H1 (cell line): ENCODE results near the gene NPFF. TPM values are rescaled to one million over a fixed set of nuclear protein-coding genes. Genes with fewer than 3 reads are reported as not detected.

Source experiments
- CTCF ChIP-seq, 3 experiments: IDR thresholded peaks; 1 replicate in 2 of 3; 2 replicates in 1 of 3; pipeline versions ENCODE4 v1.5.1 to v1.6.1; 2011; ENCODE audit warnings: low read length in 3 of 3, mild to moderate bottlenecking in 3 of 3, inconsistent platforms in 2 of 3, low read depth in 1 of 3, moderate library complexity in 1 of 3; ENCODE audit not compliant: insufficient read depth in 1 of 3; ENCODE audit errors: control extremely low read depth in 1 of 3
- GABPA ChIP-seq: IDR thresholded peaks from 2 replicates; pipeline ENCODE4 v1.6.1; 2011; ENCODE audit warnings: mild to moderate bottlenecking, low read length, moderate library complexity, borderline replicate concordance; ENCODE audit not compliant: insufficient read depth
- GTF2F1 ChIP-seq: IDR thresholded peaks from 2 replicates; pipeline ENCODE4 v1.6.1; 2012; ENCODE audit warnings: low read depth, low read length, improper control_type of control experiment, borderline replicate concordance
- TEAD4 ChIP-seq: IDR thresholded peaks from 2 replicates; pipeline ENCODE4 v1.6.1; 2012; ENCODE audit warnings: low read depth, low read length, inconsistent platforms, mixed read lengths
- ZNF274 ChIP-seq: IDR thresholded peaks from 2 replicates; pipeline ENCODE4 v1.7.0; 2012; ENCODE audit warnings: low read length, borderline replicate concordance; ENCODE audit errors: extremely low read depth
- polyA plus RNA-seq, 7 experiments: library from polyadenylated mRNA; depleted of rRNA in 3 of 7; stranded (reverse) in 5 of 7; unstranded in 2 of 7; fragments of >200 nt in 5 of 7; fragments of 200-250 nt in 2 of 7; gene quantifications; 1 replicate in 5 of 7; 2 replicates in 1 of 7; 4 replicates in 1 of 7; pipeline versions ENCODE4 v1.2.1 to v1.2.3, GENCODE V29; 2011 to 2013; ENCODE audit warnings: missing spikeins in 2 of 7, mixed read lengths in 2 of 7
- total RNA-seq: library from RNA; stranded (reverse); fragmentation: NEBNext Ultra II Directional; extraction: Animal tissue kit (Norgen Biotek cat#: 25700); gene quantifications from 2 replicates; pipeline ENCODE4 v1.2.1, GENCODE V29; 2021

The NPFF gene
- total and polyA plus RNA-seq, 2 of the 8 experiments (the other 6 are each of a cell fraction or from before 2014, with no cell fraction given), result not detected

- no peak for TF ChIP-seq CTCF (IDR thresholded peaks at IDR 0.05; ENCODE audit: control extremely low read depth in 1 of 3, insufficient read depth in 1 of 3, low read depth in 1 of 3, low read length in 3 of 3)
- TF ChIP-seq GABPA, result no peak
- no peak for TF ChIP-seq ZNF274
- no peak for TF ChIP-seq GTF2F1
- no peak for TF ChIP-seq TEAD4
Measured at GRCh38 chr12:53532524-53533445, 25.5 kb upstream of the NPFF start (continued).
